Myocyte (in vitro differentiated cells): Measurements from ENCODE around the gene ITGB5. TPM values are rescaled to one million over a fixed set of nuclear protein-coding genes. Genes with fewer than 3 reads are reported as not detected.

Source experiments
- DNase-seq: peaks from one replicate; pipeline ENCODE4 v3.0.0-alpha.2; 2012; ENCODE audit warnings: low read depth
- total RNA-seq: library from RNA; depleted of rRNA; stranded (reverse); fragments of >200 nt; gene quantifications from 2 replicates; pipeline ENCODE4 v1.2.3, GENCODE V29; 2014

Gene ITGB5
- total RNA-seq, 1 donor from 2014 or later, result 203 TPM

GRCh38 chr3:124867511-124867910 lies 19.7 kb downstream of the ITGB5 start:
- no peak for DNase-seq

GRCh38 chr3:124862006-124862405 lies 25.2 kb downstream of the ITGB5 start:
- DNase-seq, result peak; percentile 44

- no peak for DNase-seq
These were observed 26.1 kb downstream of the ITGB5 start for GRCh38 chr3:124861041-124861440.

- DNase-seq, result peak; percentile 98
These were observed 26.6 kb downstream of the ITGB5 start for GRCh38 chr3:124860599-124860998.

GRCh38 chr3:124859025-124859424 lies 28.1 kb downstream of the ITGB5 start:
- peak; percentile 80 for DNase-seq

GRCh38 chr3:124858275-124858674 lies 28.9 kb downstream of the ITGB5 start:
- DNase-seq, result peak; percentile 51

GRCh38 chr3:124856677-124857076 lies 30.5 kb downstream of the ITGB5 start:
- no peak for DNase-seq

GRCh38 chr3:124854009-124854408 lies 33.2 kb downstream of the ITGB5 start:
- DNase-seq, result no peak

- no peak for DNase-seq
These were observed 33.7 kb downstream of the ITGB5 start for GRCh38 chr3:124853446-124853845.

GRCh38 chr3:124851905-124852304 lies 35.3 kb downstream of the ITGB5 start:
- no peak for DNase-seq

GRCh38 chr3:124851136-124851535 lies 36.0 kb downstream of the ITGB5 start:
- no peak for DNase-seq

GRCh38 chr3:124850633-124851032 lies 36.5 kb downstream of the ITGB5 start:
- no peak for DNase-seq

GRCh38 chr3:124850212-124850611 lies 37.0 kb downstream of the ITGB5 start:
- DNase-seq, result no peak

- no peak for DNase-seq
These were observed 38.9 kb downstream of the ITGB5 start for GRCh38 chr3:124848300-124848699.

- DNase-seq, result no peak
These were observed 39.3 kb downstream of the ITGB5 start for GRCh38 chr3:124847863-124848262.

GRCh38 chr3:124847051-124847450 lies 40.1 kb downstream of the ITGB5 start:
- no peak for DNase-seq

- DNase-seq, result peak; percentile 62
These were observed 41.0 kb downstream of the ITGB5 start for GRCh38 chr3:124846189-124846588.

GRCh38 chr3:124845406-124845805 lies 41.8 kb downstream of the ITGB5 start:
- DNase-seq, result peak; percentile 91

- peak; percentile 86 for DNase-seq
These were observed 43.5 kb downstream of the ITGB5 start for GRCh38 chr3:124843506-124844177.

- DNase-seq, result no peak
These were observed 44.1 kb downstream of the ITGB5 start for GRCh38 chr3:124843047-124843446.

- no peak for DNase-seq
These were observed 45.6 kb downstream of the ITGB5 start for GRCh38 chr3:124841517-124841916.

GRCh38 chr3:124840331-124840730 lies 46.8 kb downstream of the ITGB5 start:
- no peak for DNase-seq

GRCh38 chr3:124839896-124840295 lies 47.3 kb downstream of the ITGB5 start:
- DNase-seq, result no peak

- DNase-seq, result no peak
These were observed 48.2 kb downstream of the ITGB5 start for GRCh38 chr3:124838963-124839362.
